Neutrophil (primary cell): Measurements from ENCODE around the gene OAS1.
"Not testable (repeated sequence)": the region's sequence is repeated elsewhere in the genome, so short reads cannot be mapped to it uniquely, and the experiment has no call there.

Experiments
- H3K27ac ChIP-seq: fragments of 200-600 bp; sonication (generic); 2 replicates; pipeline ENCODE4 v1.5.1; 2016; ENCODE audit warnings: mild to moderate bottlenecking, moderate library complexity
- H3K27me3 ChIP-seq: fragments of 200-600 bp; sonication (generic); 2 replicates; pipeline ENCODE4 v1.6.0; 2016; ENCODE audit warnings: mild to moderate bottlenecking
- H3K36me3 ChIP-seq: fragments of 200-600 bp; sonication (generic); 2 replicates; pipeline ENCODE4 v1.5.1; 2017
- H3K4me1 ChIP-seq, 2 experiments: fragments of 200-600 bp in 1 of 2; sonication (generic) in 1 of 2; 1 replicate in 1 of 2; 2 replicates in 1 of 2; pipeline versions ENCODE4 v1.5.1 to v1.6.1; 2013 to 2016; ENCODE audit warnings: low read depth in 1 of 2, low read length in 1 of 2, mild to moderate bottlenecking in 1 of 2, moderate library complexity in 1 of 2; ENCODE audit not compliant: control insufficient read depth in 1 of 2, insufficient read depth in 1 of 2
- H3K4me3 ChIP-seq, 2 experiments: fragments of 200-600 bp in 1 of 2; sonication (generic) in 1 of 2; 1 replicate in 1 of 2; 2 replicates in 1 of 2; pipeline ENCODE4 v1.5.1; 2013 to 2016; ENCODE audit warnings: low read depth in 1 of 2, low read length in 1 of 2, mild to moderate bottlenecking in 1 of 2, moderate library complexity in 1 of 2
- H3K9me3 ChIP-seq: fragments of 200-600 bp; sonication (generic); 2 replicates; pipeline ENCODE4 v1.5.1; 2016
- CTCF ChIP-seq: fragments of 200-600 bp; sonication (generic); IDR thresholded peaks from 2 replicates; pipeline ENCODE4 v1.5.1; 2016; ENCODE audit warnings: antibody characterized with exemption

OAS1 gene

GRCh38 chr12:112907415-112908157 lies 824 bp downstream of the OAS1 start:
- Histone ChIP-seq H3K4me1 (peaks cover 5 to 17% of the 10 kb centered on the region in 2 experiments), H3K36me3 (no peaks in the 10 kb centered on the region), H3K27me3 (no peaks in the 10 kb centered on the region), H3K4me3 (peak overlapping the region; percentile 8 to 39), H3K9me3 (no peaks in the 10 kb centered on the region), H3K27ac (peak overlapping the region; percentile 34)
- no peak for TF ChIP-seq CTCF

GRCh38 chr12:112908548-112908947 lies 1.8 kb downstream of the OAS1 start:
- no peaks in the 10 kb centered on the region for H3K27me3 ChIP-seq
- TF ChIP-seq CTCF = no peak
- peaks cover 5 to 16% of the 10 kb centered on the region in 2 experiments for H3K4me1 ChIP-seq
- H3K36me3 ChIP-seq = no peaks in the 10 kb centered on the region
- no peak overlapping the region for H3K27ac ChIP-seq
- H3K4me3 ChIP-seq = no peak overlapping the region
- no peaks in the 10 kb centered on the region for H3K9me3 ChIP-seq

- Histone ChIP-seq H3K9me3 (no peaks in the 10 kb centered on the region), H3K4me1 (peaks cover 5 to 16% of the 10 kb centered on the region in 2 experiments)
These were observed 2.9 kb downstream of the OAS1 start for GRCh38 chr12:112909693-112910092.

GRCh38 chr12:112913038-112913688 lies 6.4 kb downstream of the OAS1 start:
- no peaks in the 10 kb centered on the region for H3K36me3 ChIP-seq
- no peaks in the 10 kb centered on the region for H3K9me3 ChIP-seq
- no peak for TF ChIP-seq CTCF
- no peak overlapping the region for H3K4me3 ChIP-seq
- no peaks in the 10 kb centered on the region for H3K27me3 ChIP-seq
- H3K27ac ChIP-seq = no peak overlapping the region
- H3K4me1 ChIP-seq = no peaks in the 10 kb centered on the region

More at GRCh38 chr12:112909693-112910092, 2.9 kb downstream of the OAS1 start:
- H3K36me3 ChIP-seq = no peaks in the 10 kb centered on the region
- H3K27ac ChIP-seq = no peak overlapping the region
- no peaks in the 10 kb centered on the region for H3K27me3 ChIP-seq
- no peak overlapping the region for H3K4me3 ChIP-seq
- no peak for TF ChIP-seq CTCF

- H3K4me3 ChIP-seq, H3K9me3 ChIP-seq, H3K27me3 ChIP-seq, H3K27ac ChIP-seq, H3K4me1 ChIP-seq, H3K36me3 ChIP-seq: not testable (repeated sequence)
These were observed 7.1 kb downstream of the OAS1 start for GRCh38 chr12:112913888-112914287.

- no peak for TF ChIP-seq CTCF
- no peak overlapping the region for H3K27ac ChIP-seq
- H3K36me3 ChIP-seq = no peaks in the 10 kb centered on the region
- no peaks in the 10 kb centered on the region for H3K4me1 ChIP-seq
- H3K27me3 ChIP-seq = no peaks in the 10 kb centered on the region
- H3K9me3 ChIP-seq = no peaks in the 10 kb centered on the region
- H3K4me3 ChIP-seq = no peak overlapping the region
These were observed 9.5 kb downstream of the OAS1 start for GRCh38 chr12:112916270-112916669.
